HG02588 (cell line): Measurements from ENCODE around the gene GOLIM4.

ENCODE experiments used
- ATAC-seq: cut with Tn5 transposase; IDR thresholded peaks from one replicate; pipeline ENCODE4 v1.9.1; 2021; ENCODE audit warnings: mild to moderate bottlenecking, moderate library complexity; ENCODE audit not compliant: unreplicated experiment

Gene GOLIM4

DNA sequence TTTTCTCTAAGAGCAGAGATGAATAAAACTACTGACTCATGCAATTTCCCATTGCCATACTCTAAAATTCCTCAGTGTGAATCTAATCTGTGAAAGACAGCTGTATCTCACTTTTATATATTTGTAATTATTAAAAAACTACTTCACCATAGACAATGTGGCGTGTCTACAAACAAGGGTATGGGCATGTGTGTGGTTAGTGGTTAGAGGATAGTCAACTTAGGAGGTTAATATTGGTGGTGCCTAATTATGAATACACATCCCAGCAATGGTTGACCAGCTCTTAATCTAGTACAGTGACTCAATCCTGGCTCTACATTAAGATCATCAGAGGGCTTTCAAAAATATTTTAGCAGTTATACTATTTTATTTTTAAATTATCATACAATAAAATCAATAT is 94.5 kb downstream of the GOLIM4 start:
- no peak for ATAC-seq

DNA sequence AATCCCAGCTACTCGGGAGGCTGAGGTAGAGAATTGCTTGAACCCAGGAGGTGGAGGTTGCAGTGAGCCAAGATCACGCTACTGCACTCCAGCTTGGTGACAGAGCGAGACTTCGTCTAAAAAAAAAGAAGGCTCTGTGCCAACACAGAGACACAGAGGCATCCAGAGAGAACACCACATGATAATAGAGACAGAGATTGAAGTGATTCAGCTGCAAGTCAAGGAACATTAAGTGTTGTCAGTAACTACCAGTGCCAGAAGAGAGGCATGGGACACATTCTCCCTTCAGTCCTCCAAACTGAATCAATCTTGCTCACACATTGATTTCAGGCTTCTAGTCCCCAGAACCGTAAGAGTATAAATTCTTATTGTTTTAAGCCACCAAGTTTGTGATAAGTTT is 97.5 kb downstream of the GOLIM4 start:
- ATAC-seq: no peak

DNA sequence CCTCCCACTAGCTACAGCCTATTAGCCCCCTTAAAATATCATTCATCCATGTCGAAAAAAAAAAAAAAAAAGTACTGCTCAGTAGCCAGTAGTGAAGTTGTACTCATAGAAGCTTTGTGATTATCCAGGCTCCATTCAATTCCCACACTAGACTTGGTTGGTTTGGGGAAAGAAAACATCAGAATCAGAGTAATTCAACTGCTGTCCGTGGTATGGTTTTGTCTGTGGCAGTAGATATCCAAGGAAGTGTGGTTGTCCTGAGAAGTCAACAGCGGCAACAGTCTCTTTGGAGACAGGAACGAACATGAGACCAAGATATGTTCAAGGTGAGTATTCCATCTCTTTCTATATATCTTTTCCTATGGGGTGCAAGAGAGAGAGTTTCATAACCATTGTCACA is 99.2 kb downstream of the GOLIM4 start:
- no peak for ATAC-seq

DNA sequence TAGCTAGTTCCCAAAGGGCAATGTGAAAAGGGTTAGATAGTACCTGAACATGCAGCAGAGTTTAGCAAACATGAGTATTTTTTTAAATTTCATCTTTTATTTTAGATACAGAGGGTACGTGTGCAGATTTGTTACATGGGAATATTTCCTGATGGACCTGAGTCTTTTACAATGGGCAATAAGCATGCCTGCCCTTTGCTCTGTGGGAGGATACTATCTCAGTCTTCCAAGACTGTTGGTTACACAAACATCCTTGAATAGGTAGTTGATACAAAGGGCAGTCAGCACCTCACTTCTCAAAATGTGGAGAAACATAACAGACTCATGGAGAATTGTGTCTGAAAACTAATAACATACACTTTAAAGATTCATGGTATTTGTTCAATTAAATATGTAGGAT is 103.3 kb downstream of the GOLIM4 start:
- no peak for ATAC-seq

DNA sequence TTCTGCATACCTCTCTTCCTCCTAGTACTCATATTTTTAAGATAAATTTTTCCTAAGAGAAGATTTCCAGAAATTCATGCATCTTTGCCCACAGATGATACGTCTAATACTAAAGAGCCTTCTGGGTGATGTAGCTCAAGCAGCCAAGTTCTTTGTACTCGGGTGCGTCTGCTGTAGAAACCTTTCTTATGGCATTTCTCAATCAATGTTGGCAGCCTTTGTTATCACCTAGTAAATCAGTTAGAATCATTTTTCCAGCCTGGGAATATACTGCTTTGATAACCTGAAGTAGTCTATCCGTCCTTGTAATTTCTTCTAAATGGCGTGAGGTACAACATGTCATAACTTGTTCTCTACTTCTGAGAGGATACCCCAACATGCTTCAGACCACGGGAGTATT is 104.5 kb downstream of the GOLIM4 start:
- ATAC-seq: no peak

DNA sequence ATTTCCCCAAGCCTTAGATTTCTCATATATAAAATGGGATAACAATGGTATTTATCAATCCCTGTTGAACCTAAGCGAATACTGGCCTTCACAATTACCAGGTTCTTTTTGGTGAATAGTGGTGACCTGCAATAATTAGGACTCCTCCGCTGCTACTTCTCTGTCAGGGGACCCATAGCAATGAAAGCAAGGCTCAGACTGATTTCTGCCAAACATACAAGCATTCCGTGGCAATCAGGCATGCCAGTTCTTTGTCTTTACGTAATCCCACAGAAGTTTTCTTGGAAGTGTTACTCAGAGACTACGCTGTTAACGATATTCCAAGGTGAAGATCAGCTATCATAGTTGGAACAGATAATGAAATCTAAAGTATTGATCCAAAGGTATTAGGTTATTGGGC is 105.7 kb downstream of the GOLIM4 start:
- ATAC-seq: no peak

DNA sequence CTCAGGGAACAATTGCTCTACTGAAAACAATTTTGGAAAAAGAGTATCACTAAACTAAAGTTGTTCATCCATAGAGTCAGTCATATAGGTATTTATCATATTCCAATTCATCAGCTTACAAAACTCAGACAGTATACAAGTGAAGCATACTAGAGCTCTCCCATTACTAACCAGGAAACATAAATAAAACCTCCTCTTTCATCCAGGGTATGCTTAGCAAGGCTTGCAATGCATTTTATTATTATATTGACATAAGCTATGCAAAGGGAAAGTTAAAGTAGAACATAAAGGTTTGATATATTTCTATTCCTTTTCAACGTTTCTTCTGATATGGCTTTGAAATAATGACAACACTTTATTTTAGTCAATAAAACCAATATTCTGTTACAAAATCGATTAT is 106.7 kb downstream of the GOLIM4 start:
- no peak for ATAC-seq

DNA sequence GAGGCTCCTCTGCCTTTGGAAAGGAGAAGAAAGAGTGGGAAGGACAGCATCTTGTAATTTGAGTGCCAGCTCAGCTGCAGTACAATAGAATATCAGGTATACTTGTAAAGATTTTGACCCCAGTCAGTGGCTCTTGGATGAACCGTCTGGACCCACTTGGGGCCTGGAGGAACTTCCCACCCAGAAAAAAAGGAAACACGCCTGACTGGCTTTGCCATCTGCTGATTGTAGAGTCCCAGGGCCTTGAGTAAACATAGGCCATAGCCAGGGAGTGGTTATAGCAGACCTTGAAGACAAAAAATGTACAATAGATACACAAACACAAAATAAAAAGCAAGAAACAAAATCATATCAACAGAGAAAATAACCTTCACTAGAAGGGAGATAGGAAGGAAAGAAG is 112.1 kb downstream of the GOLIM4 start:
- no peak for ATAC-seq

DNA sequence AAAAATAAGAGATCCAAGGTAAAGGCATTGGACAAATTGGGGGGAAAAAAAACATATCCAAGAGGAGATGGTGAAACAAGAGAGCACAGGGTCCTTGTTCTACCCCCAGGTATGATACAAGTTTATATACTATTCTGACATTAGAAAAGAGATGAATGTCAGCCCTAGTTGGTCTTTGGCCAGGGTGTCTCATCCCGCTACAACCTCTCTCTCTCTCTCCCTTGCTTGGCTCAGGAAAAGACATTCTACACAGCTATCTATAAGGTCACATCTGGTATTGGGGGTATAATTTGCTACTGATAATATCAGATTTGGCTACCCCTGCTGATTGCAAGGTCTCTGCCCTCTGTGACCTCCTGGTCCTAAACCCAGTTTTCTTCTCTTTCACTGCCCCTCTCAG is 117.2 kb downstream of the GOLIM4 start:
- ATAC-seq: no peak

DNA sequence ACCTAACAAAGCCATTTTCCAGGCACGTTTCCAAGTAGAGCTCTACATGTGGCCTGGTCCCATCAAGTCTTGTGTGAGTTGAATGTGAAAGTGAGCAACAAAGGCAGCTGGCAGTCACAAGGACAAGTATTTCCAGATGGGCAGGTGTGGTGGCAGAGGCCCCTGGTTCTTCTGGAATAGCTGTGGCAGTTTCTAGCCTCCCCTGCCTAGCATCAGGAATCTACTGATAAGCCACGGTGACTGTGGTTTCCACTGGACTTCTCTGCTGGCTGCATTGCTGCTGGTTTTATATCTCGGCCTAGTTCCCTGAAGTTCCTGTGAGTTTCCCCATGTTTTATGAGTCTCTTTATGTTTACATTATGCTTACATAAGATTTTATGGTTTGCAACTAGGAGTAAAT is 117.7 kb downstream of the GOLIM4 start:
- ATAC-seq: no peak

DNA sequence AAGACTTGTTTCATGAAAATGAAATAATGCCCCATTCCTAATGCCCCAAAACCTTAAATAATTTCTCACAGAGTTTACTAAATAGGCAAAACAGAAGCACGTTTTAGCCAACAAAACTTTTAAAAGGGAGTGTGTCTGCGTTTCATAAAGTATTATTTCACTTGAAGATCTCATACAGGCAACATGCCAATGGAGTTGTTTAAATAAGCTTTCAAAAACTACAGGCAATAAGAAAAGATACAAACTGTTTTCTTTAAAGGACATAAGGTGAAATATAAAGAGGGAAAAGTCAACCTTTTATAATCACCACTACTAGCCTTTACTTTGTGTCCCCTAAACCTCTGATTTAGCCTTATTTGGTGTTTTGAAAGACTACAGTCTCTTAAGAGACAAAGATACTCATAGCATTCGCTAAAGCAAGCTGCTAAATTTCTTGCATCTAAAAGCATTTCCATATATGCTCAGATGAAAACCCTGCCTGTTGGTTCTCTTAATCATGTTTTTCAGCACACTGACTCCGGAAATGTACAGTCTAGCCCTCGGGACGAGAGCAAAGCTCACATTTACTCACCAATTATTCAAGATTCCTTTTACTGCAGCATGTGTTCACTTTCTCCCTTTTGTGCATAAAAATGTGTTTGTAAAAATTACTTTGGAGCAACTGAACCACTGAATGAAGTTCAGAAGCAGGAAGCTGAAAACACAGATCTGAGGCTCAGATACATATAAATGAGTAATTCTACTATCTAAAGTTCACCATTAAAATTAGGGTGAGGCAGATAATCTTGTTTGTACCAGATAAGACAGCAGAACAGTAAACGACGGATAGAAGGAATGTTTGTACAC is 119.0 kb downstream of the GOLIM4 start:
- no peak for ATAC-seq

DNA sequence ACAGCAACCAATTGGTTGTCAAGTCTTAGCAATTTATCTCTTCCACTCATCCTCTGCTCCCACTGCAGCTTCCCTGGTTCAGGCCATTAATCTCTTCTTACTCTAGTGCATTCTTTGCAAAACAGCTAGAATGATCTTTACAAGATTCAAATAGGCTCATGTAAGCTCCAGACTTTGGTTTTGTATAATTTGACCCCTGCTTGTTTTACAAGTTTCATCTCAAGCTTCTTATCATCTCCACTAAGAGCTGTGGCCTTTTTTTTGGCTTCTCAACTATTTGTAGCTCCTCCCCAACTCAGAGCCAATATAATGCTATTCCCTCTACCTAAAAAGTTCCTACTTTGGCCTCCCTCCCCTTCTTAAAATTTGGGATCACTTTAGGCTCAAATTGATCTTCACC is 121.8 kb downstream of the GOLIM4 start:
- ATAC-seq: no peak

DNA sequence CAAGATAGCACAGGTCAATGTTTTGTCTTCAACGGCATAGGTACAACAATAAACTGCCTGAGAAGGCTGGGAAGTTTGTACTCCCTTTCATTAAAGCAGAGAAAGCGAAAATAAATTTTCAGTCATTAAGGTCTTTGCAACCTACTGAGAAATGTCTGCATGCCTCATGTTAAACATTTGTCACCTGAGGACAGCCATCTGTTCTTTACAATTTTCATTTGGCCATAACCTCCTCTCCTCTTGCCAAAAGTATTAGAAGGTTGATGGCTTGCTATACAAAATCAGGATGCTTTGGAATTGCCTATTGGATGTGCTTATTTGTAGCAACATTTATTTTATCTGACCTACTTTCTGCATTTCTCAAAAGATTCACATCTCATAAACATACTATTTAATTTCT is 122.7 kb downstream of the GOLIM4 start:
- no peak for ATAC-seq

DNA sequence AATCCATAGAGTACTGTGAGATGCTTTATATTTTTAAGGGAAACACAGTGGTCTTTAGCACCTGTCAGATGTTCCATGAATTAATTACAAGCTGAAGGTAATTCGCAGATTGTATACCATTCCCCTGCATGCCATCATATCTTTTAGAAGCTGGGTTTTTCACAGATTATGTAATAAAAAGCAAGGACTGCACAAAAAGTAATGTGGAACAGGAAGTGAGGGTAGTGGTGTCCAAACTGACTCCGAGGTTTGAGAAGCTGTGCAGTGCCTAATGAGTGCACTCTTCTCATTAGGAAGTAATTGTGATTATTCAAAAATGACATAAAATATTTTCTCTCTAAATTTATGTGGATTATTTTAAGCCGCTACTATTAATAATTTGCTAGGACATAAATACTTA is 123.2 kb downstream of the GOLIM4 start:
- ATAC-seq: no peak

DNA sequence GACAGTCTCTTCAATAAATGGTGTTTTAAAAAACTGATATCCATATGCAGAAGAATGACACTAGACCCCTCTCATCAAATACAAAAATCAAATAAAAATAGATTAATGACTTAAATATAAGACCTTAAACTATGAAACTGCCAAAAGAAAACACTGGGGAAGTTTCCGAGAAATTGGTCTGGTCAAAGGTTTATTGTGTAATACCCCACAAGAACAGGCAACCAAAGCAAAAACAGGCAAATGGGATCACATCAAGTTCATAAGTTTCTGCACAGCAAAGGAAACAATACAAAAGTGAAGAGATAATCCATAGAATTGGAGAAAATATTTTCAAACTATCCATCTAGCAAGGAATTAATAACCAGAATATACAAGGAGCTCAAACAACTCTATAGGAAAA is 126.2 kb downstream of the GOLIM4 start:
- ATAC-seq: no peak

DNA sequence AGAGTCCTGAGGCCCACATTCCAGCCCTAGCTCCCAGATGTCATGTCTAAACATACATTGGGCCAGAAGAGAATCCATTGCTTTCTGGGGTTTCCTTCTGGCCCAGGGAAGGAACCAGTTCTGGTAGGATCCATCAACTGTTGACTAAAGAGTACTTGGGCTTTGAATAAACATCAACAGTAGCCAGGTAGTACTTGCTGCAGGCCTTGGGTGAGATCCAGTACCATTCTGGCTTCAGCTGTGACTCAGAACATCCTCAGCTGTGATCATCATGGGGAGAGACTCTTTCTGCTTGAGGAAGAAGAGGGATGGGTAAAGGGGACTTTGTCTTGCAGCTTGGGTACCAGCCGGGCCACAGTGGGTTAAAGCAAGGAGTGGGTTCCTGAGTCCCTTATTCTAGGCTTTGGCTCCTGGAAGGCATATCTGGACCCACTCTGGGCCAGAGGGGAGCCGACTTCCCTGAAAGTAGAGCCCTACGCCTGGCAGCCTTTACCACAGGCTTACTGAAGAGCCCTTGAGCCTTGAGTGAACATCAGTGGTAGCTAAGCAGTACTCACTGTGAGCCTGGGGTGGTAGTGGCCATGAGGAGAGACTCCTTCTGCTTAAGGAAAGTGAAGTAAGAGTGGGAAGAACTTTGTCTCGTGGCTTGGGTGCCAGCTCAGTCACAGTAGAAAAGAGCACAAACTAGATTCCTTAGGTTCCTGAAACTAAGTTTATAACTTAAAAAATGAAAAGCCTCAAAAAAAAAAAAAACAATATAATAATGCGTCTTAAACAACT is 128.3 kb downstream of the GOLIM4 start:
- ATAC-seq: no peak
